HL-60 (cell line): Measurements from ENCODE around the gene SLC35F3.

Experiments
- CTCF ChIP-seq: IDR thresholded peaks from one replicate; pipeline ENCODE4 v1.5.1; 2011; ENCODE audit warnings: low read length, control low read depth, inconsistent platforms; ENCODE audit not compliant: insufficient read depth
- POLR2AphosphoS5 ChIP-seq: IDR thresholded peaks from 2 replicates; pipeline ENCODE4 v1.6.1; 2012; ENCODE audit warnings: low read depth

GRCh38 chr1:233868461-233868860 is 36.0 kb upstream of the SLC35F3 start:
- TF ChIP-seq CTCF (no peak), POLR2AphosphoS5 (no peak)
